ENCODE data around the gene GPRC5B.
A peak's percentile ranks its signal among the peaks of the same experiment; 100 is the strongest.

The GPRC5B gene

DNA sequence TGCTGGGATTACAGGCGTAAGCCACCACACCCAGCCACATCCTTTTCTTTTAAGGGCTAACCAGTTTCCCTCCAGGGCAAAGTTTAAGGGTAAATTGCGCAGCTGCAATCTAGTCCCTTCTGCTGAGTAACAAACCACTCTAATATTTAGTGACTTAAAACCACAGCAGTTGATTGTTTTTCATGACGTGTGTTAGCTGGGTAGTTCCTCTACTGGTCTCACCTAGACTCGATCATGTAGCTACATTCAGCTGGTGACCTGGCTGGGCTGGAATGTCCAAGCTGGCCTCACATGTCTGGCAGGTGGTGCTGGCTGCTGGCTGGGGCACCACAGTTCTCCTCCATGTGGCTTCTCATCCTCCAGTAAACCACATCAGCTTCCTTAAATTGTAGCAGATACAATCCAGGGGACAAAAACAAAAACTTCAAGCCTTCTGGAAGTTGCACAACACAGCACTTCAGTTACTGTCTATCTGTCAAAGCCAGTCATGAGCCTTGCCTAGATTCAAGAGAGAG, 75.5 kb downstream of the GPRC5B start:
- Histone ChIP-seq H3K4me1 (ENCODE audit: low read length) (no peaks in the 10 kb centered on the region), H3K9ac (ENCODE audit: low read length) (no peak overlapping the region)
- DNase-seq, result no peak

DNA sequence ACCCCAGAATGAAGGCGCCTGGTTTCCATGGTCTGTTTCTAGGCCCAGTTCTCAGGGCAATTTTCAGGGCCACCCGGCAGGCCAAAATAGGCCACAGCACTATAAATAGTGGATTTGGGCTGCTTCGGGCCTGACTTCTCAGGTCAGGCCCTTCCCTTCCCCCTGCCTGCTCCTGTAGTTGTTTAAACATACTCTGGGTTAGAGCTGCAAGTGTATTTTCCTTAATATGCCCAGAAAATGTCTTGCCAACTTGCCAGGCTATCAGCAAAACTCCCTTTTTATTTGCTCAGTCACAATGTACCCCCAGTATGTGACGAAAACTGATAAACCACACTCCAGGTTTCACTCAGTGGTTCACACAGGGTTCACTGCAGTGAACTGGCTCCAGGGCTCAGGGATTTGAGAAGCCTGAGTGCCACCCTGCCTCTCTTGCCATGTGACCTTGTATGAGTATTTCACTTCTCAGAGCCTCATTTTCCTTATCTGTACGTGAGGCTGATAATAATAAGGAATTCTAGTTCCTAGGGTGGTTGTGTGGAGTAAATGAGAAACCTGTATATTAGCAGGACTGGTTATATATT, 76.5 kb downstream of the GPRC5B start:
- H3K4me3 ChIP-seq (ENCODE audit: low read length), result no peak overlapping the region
- peak; percentile 48 for DNase-seq

More for the DNA sequence above, 75.5 kb downstream of the GPRC5B start:
- Histone ChIP-seq H3K27ac (ENCODE audit: low read length) (no peak overlapping the region), H3K9me3 (replicated peaks; ENCODE audit: insufficient read depth, low read length) (no peaks in the 10 kb centered on the region), H2AFZ (ENCODE audit: low read length) (no peak overlapping the region), H3K4me3 (ENCODE audit: low read length) (no peak overlapping the region), H4K20me1 (ENCODE audit: insufficient read depth, low read length) (no peaks in the 10 kb centered on the region), H3K4me2 (ENCODE audit: low read depth, low read length) (no peak overlapping the region), H3K27me3 (replicated peaks; ENCODE audit: insufficient read depth, low read length) (no peaks in the 10 kb centered on the region), H3K9me2 (replicated peaks; ENCODE audit: insufficient read depth, low read length) (no peaks in the 10 kb centered on the region), H3F3A (ENCODE audit: insufficient read depth, low read length) (no peaks in the 10 kb centered on the region), H3K36me3 (replicated peaks; ENCODE audit: insufficient read depth, low read length) (no peaks in the 10 kb centered on the region), H3K79me2 (ENCODE audit: low read length) (no peaks in the 10 kb centered on the region)
- TF ChIP-seq, protein P1, sequence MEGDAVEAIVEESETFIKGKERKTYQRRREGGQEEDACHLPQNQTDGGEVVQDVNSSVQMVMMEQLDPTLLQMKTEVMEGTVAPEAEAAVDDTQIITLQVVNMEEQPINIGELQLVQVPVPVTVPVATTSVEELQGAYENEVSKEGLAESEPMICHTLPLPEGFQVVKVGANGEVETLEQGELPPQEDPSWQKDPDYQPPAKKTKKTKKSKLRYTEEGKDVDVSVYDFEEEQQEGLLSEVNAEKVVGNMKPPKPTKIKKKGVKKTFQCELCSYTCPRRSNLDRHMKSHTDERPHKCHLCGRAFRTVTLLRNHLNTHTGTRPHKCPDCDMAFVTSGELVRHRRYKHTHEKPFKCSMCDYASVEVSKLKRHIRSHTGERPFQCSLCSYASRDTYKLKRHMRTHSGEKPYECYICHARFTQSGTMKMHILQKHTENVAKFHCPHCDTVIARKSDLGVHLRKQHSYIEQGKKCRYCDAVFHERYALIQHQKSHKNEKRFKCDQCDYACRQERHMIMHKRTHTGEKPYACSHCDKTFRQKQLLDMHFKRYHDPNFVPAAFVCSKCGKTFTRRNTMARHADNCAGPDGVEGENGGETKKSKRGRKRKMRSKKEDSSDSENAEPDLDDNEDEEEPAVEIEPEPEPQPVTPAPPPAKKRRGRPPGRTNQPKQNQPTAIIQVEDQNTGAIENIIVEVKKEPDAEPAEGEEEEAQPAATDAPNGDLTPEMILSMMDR (IDR thresholded peaks at IDR 0.05; ENCODE audit: low read length), result no peak
- TF ChIP-seq EZH2 (optimal IDR thresholded peaks at IDR 0.05; ENCODE audit: low read depth, low read length) (no peak), EZH2phosphoT487 (IDR thresholded peaks at IDR 0.05; ENCODE audit: low read length) (no peak)

More for the DNA sequence above, 76.5 kb downstream of the GPRC5B start:
- Histone ChIP-seq H3K36me3 (replicated peaks; ENCODE audit: insufficient read depth, low read length) (no peaks in the 10 kb centered on the region), H3K27me3 (replicated peaks; ENCODE audit: insufficient read depth, low read length) (no peaks in the 10 kb centered on the region), H3K9me2 (replicated peaks; ENCODE audit: insufficient read depth, low read length) (no peaks in the 10 kb centered on the region), H3K9me3 (replicated peaks; ENCODE audit: insufficient read depth, low read length) (no peaks in the 10 kb centered on the region), H3K27ac (ENCODE audit: low read length) (no peak overlapping the region; the same call in 1 of the 2 replicates), H2AFZ (ENCODE audit: low read length) (no peak overlapping the region), H3K4me2 (ENCODE audit: low read depth, low read length) (no peak overlapping the region), H3K9ac (ENCODE audit: low read length) (no peak overlapping the region), H3K4me1 (ENCODE audit: low read length) (no peaks in the 10 kb centered on the region), H4K20me1 (ENCODE audit: insufficient read depth, low read length) (no peaks in the 10 kb centered on the region), H3F3A (ENCODE audit: insufficient read depth, low read length) (no peaks in the 10 kb centered on the region), H3K79me2 (ENCODE audit: low read length) (no peaks in the 10 kb centered on the region)
- TF ChIP-seq, protein P1 (IDR thresholded peaks at IDR 0.05; ENCODE audit: low read length), result no peak
- no peak for TF ChIP-seq EZH2 (optimal IDR thresholded peaks at IDR 0.05; ENCODE audit: low read depth, low read length)
- no peak for TF ChIP-seq EZH2phosphoT487 (IDR thresholded peaks at IDR 0.05; ENCODE audit: low read length)
